SK-N-SH (cell line): ENCODE results near the gene MYH10.

Experiments
- CTCF ChIP-seq: fragments of 200-600 bp; sonication (generic); IDR thresholded peaks from 2 replicates; pipeline ENCODE4 v1.6.1; 2017; ENCODE audit warnings: antibody characterized with exemption, mild to moderate bottlenecking, moderate library complexity
- EZH2phosphoT487 ChIP-seq: fragments of 200-600 bp; sonication (generic); IDR thresholded peaks from 2 replicates; pipeline ENCODE4 v1.6.1; 2017; ENCODE audit warnings: low read depth, mixed run types, mild to moderate bottlenecking, antibody characterized with exemption, moderate library complexity, borderline replicate concordance
- FOXJ3 ChIP-seq: sonication (generic); formaldehyde crosslinking; IDR thresholded peaks from 2 replicates; pipeline ENCODE4 v1.5.1; 2020; ENCODE audit warnings: mild to moderate bottlenecking, missing genetic modification reagents
- GABPA ChIP-seq: IDR thresholded peaks from 2 replicates; pipeline ENCODE4 v1.4.0; 2012; ENCODE audit warnings: low read depth, mild to moderate bottlenecking
- GATA2 ChIP-seq: sonication (generic); formaldehyde crosslinking; IDR thresholded peaks from 2 replicates; pipeline ENCODE4 v1.5.0; 2020; ENCODE audit warnings: mild to moderate bottlenecking, missing genetic modification reagents
- MAX ChIP-seq: IDR thresholded peaks from 2 replicates; pipeline ENCODE4 v1.4.0; 2012; ENCODE audit warnings: low read depth
- MXI1 ChIP-seq: IDR thresholded peaks from 2 replicates; pipeline ENCODE4 v1.6.1; 2012; ENCODE audit warnings: mild to moderate bottlenecking, low read depth, low read length, improper control_type of control experiment
- RFX5 ChIP-seq: IDR thresholded peaks from 2 replicates; pipeline ENCODE4 v1.6.1; 2012; ENCODE audit warnings: mild to moderate bottlenecking, improper control_type of control experiment, low read length
- SMC3 ChIP-seq: IDR thresholded peaks from 2 replicates; pipeline ENCODE4 v1.6.1; 2012; ENCODE audit warnings: low read depth, low read length, improper control_type of control experiment
- TAF1 ChIP-seq: IDR thresholded peaks from 2 replicates; pipeline ENCODE4 v1.6.1; 2012; ENCODE audit warnings: low read depth, mild to moderate bottlenecking, low read length, moderate library complexity, borderline replicate concordance
- TCF12 ChIP-seq: IDR thresholded peaks from 2 replicates; pipeline ENCODE4 v1.4.0; 2012
- TEAD4 ChIP-seq: IDR thresholded peaks from 2 replicates; pipeline ENCODE4 v1.4.0; 2012; ENCODE audit warnings: mild to moderate bottlenecking, borderline replicate concordance; ENCODE audit not compliant: insufficient read depth
- USF2 ChIP-seq: fragments of 150-350 bp; IDR thresholded peaks from 2 replicates; pipeline ENCODE4 v1.6.1; 2017; ENCODE audit warnings: antibody characterized with exemption, low read length, low read depth, borderline replicate concordance

- TF ChIP-seq EZH2phosphoT487 = no peak
- TF ChIP-seq CTCF = no peak
- TF ChIP-seq TEAD4 = no peak
- TF ChIP-seq TAF1 = no peak
- no peak for TF ChIP-seq FOXJ3
- no peak for TF ChIP-seq SMC3
- no peak for TF ChIP-seq MXI1
- no peak for TF ChIP-seq MAX
- TF ChIP-seq TCF12 = no peak
- no peak for TF ChIP-seq GABPA
- no peak for TF ChIP-seq USF2
- TF ChIP-seq GATA2 (CRISPR knock-in tag) = no peak
- TF ChIP-seq RFX5 = no peak
Measured at GRCh38 chr17:8668176-8668740, 37.7 kb upstream of the MYH10 start.
